Loucy (cell line): ENCODE data around the gene SEC16A.

Experiments
- EZH2phosphoT487 ChIP-seq: fragments of 200-600 bp; IDR thresholded peaks from 2 replicates; pipeline ENCODE4 v1.6.1; 2018; ENCODE audit warnings: antibody characterized with exemption, mild to moderate bottlenecking, moderate library complexity, borderline replicate concordance
- TF ChIP-seq, protein P1 (sequence below): fragments of 200-600 bp; sonication (generic); conservative IDR thresholded peaks from 2 replicates; pipeline ENCODE4 v1.5.1; 2014; ENCODE audit warnings: mild to moderate bottlenecking, antibody characterized with exemption, low read length

GRCh38 chr9:136496181-136496580, 13.3 kb upstream of the SEC16A start:
- TF ChIP-seq, protein P1, sequence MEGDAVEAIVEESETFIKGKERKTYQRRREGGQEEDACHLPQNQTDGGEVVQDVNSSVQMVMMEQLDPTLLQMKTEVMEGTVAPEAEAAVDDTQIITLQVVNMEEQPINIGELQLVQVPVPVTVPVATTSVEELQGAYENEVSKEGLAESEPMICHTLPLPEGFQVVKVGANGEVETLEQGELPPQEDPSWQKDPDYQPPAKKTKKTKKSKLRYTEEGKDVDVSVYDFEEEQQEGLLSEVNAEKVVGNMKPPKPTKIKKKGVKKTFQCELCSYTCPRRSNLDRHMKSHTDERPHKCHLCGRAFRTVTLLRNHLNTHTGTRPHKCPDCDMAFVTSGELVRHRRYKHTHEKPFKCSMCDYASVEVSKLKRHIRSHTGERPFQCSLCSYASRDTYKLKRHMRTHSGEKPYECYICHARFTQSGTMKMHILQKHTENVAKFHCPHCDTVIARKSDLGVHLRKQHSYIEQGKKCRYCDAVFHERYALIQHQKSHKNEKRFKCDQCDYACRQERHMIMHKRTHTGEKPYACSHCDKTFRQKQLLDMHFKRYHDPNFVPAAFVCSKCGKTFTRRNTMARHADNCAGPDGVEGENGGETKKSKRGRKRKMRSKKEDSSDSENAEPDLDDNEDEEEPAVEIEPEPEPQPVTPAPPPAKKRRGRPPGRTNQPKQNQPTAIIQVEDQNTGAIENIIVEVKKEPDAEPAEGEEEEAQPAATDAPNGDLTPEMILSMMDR: no peak
- no peak for TF ChIP-seq EZH2phosphoT487
